HepG2 (cell line): ENCODE measurements around the gene NPEPL1. TPM values are rescaled to one million over a fixed set of nuclear protein-coding genes. Genes with fewer than 3 reads are reported as not detected.

ENCODE experiments used
- ATAC-seq: fragments of 200-7000 bp; cut with Tn5 transposase; 3 replicates; pipeline ENCODE4 v1.9.1; 2020; ENCODE audit warnings: mild to moderate bottlenecking, moderate library complexity
- BruUV-seq: library from RNA; stranded (reverse); fragments of 400-500 nt; replicated peaks from 2 replicates; lab custom pipeline; 2021; lab: Mats Ljungman, UMichigan
- CTCF ChIA-PET: fragments of 300-600 bp; formaldehyde crosslinking; extraction: SDS; loops from one replicate; lab custom pipeline; 2021; ENCODE audit warnings: low total read pairs, inconsistent platforms, low intra/inter-chr PET ratio; lab: Yijun Ruan, JAX
- POLR2A ChIA-PET: fragments of 350-600 bp; sonication (Branson Sonifier 250); formaldehyde crosslinking; loops from one replicate; lab custom pipeline; 2020; ENCODE audit warnings: antibody characterized with exemption, inconsistent platforms; lab: Yijun Ruan, JAX
- DNase-seq: peaks from one replicate; pipeline ENCODE4 v3.0.0-alpha.2; 2015; ENCODE audit warnings: low spot score
- FAIRE-seq: peaks from 3 replicates; lab custom pipeline; 2011; peaks lifted over from hg19 to GRCh38; lab: Jason Lieb, UNC
- H2AFZ ChIP-seq: one replicate; pipeline ENCODE4 v1.6.1; 2011; ENCODE audit warnings: low read length, inconsistent platforms
- H3K27ac ChIP-seq: fragments of 300-600 bp; 3 replicates; pipeline ENCODE4 v1.8.0; 2011; ENCODE audit warnings: mixed run types, mild to moderate bottlenecking, mixed read lengths, low read length, inconsistent platforms; ENCODE audit not compliant: insufficient read depth; ENCODE audit errors: extremely low read length
- H3K27me3 ChIP-seq, 2 experiments: fragments of 200-600 bp in 1 of 2; 2 replicates in 1 of 2; 3 replicates in 1 of 2; pipeline versions ENCODE4 v1.6.0 to v1.8.0; 2011; ENCODE audit warnings: low read length in 2 of 2, mild to moderate bottlenecking in 2 of 2, moderate library complexity in 2 of 2, inconsistent platforms in 1 of 2; ENCODE audit not compliant: insufficient read depth in 2 of 2, control insufficient read depth in 1 of 2
- H3K36me3 ChIP-seq, 2 experiments: fragments of 200-600 bp in 1 of 2; replicated peaks in 1 of 2; 2 replicates in 1 of 2; 3 replicates in 1 of 2; pipeline versions ENCODE4 v1.5.1 to v1.8.0; 2011; ENCODE audit warnings: low read length in 2 of 2, inconsistent platforms in 1 of 2; ENCODE audit not compliant: insufficient read depth in 2 of 2, control insufficient read depth in 1 of 2
- H3K4me1 ChIP-seq: 2 replicates; pipeline ENCODE4 v1.5.1; 2012; ENCODE audit warnings: low read length, inconsistent platforms; ENCODE audit not compliant: insufficient read depth
- H3K4me2 ChIP-seq: 2 replicates; pipeline ENCODE4 v1.6.0; 2011; ENCODE audit warnings: low read depth, low read length, inconsistent platforms
- H3K4me3 ChIP-seq, 3 experiments: fragments of 200-600 bp in 1 of 3; sonication (generic), shearing (Covaris generic) in 1 of 3; replicated peaks in 1 of 3; 2 replicates each; pipeline ENCODE4 v1.5.1; 2011 to 2016; ENCODE audit warnings: low read length in 3 of 3, inconsistent platforms in 2 of 3, low read depth in 2 of 3, mild to moderate bottlenecking in 2 of 3, control low read depth in 1 of 3, mixed read lengths in 1 of 3; ENCODE audit not compliant: insufficient read depth in 1 of 3
- H3K79me2 ChIP-seq: one replicate; pipeline ENCODE4 v1.6.1; 2011; ENCODE audit warnings: low read length, inconsistent platforms; ENCODE audit not compliant: insufficient read depth
- H3K9ac ChIP-seq: 2 replicates; pipeline ENCODE4 v1.6.0; 2011; ENCODE audit warnings: mild to moderate bottlenecking, low read depth, low read length, inconsistent platforms; ENCODE audit not compliant: insufficient read depth
- H3K9me3 ChIP-seq: 2 replicates; pipeline ENCODE4 v1.5.1; 2012; ENCODE audit warnings: mild to moderate bottlenecking, low read length
- H4K20me1 ChIP-seq: 2 replicates; pipeline ENCODE4 v1.6.0; 2011; ENCODE audit warnings: inconsistent platforms, mild to moderate bottlenecking, low read length, moderate library complexity; ENCODE audit not compliant: insufficient read depth
- AGO1 ChIP-seq: fragments of 200-400 bp; formaldehyde crosslinking; IDR thresholded peaks from 2 replicates; pipeline ENCODE4 v1.6.1; 2017; ENCODE audit warnings: mild to moderate bottlenecking, low read depth, low read length, moderate library complexity; ENCODE audit not compliant: poor library complexity, severe bottlenecking
- AGO2 ChIP-seq: fragments of 200-400 bp; formaldehyde crosslinking; optimal IDR thresholded peaks from 2 replicates; pipeline ENCODE3; 2017; ENCODE audit warnings: mild to moderate bottlenecking, low read depth, low read length, moderate library complexity
- ATF5 ChIP-seq: sonication (generic); formaldehyde crosslinking; IDR thresholded peaks from 2 replicates; pipeline ENCODE4 v1.4.0; 2020; ENCODE audit warnings: mild to moderate bottlenecking, low read depth, missing genetic modification reagents
- CTCF ChIP-seq: sonication (generic); formaldehyde crosslinking; IDR thresholded peaks from 2 replicates; pipeline ENCODE4 v1.5.0; 2020; ENCODE audit warnings: mild to moderate bottlenecking, missing genetic modification reagents, moderate library complexity
- ELF1 ChIP-seq: sonication (generic); formaldehyde crosslinking; IDR thresholded peaks from 2 replicates; pipeline ENCODE4 v1.4.0; 2020; ENCODE audit warnings: missing genetic modification reagents
- ISX ChIP-seq: sonication (generic); formaldehyde crosslinking; conservative IDR thresholded peaks from 2 replicates; pipeline ENCODE4 v1.5.0; 2020; ENCODE audit warnings: missing genetic modification reagents
- MEIS1 ChIP-seq: sonication (generic); formaldehyde crosslinking; IDR thresholded peaks from 2 replicates; pipeline ENCODE4 v1.9.0; 2021; ENCODE audit warnings: mild to moderate bottlenecking, missing genetic modification reagents, moderate library complexity, borderline replicate concordance
- NCOA2 ChIP-seq: sonication (generic); formaldehyde crosslinking; IDR thresholded peaks from 2 replicates; pipeline ENCODE4 v1.8.0; 2022; ENCODE audit warnings: inconsistent platforms
- NRL ChIP-seq: sonication (generic); formaldehyde crosslinking; IDR thresholded peaks from 2 replicates; pipeline ENCODE4 v1.5.0; 2020; ENCODE audit warnings: missing genetic modification reagents, mild to moderate bottlenecking, moderate library complexity, borderline replicate concordance
- SRY ChIP-seq: sonication (generic); formaldehyde crosslinking; IDR thresholded peaks from 2 replicates; pipeline ENCODE4 v1.8.0; 2022; ENCODE audit warnings: mild to moderate bottlenecking, missing genetic modification reagents
- TBL1XR1 ChIP-seq: fragments of 150-350 bp; IDR thresholded peaks from 2 replicates; pipeline ENCODE4 v1.6.1; 2014; ENCODE audit warnings: borderline replicate concordance, low read length; ENCODE audit not compliant: partially characterized antibody
- XRCC5 ChIP-seq: fragments of 200-400 bp; formaldehyde crosslinking; optimal IDR thresholded peaks from 2 replicates; pipeline ENCODE3; 2017; ENCODE audit warnings: mild to moderate bottlenecking, low read length
- ZFP62 ChIP-seq: sonication (generic); formaldehyde crosslinking; IDR thresholded peaks from 2 replicates; pipeline ENCODE4 v1.4.0; 2020; ENCODE audit warnings: missing genetic modification reagents
- ZNF263 ChIP-seq: sonication (generic); formaldehyde crosslinking; IDR thresholded peaks from 2 replicates; pipeline ENCODE4 v1.4.0; 2020; ENCODE audit warnings: missing genetic modification reagents
- ZNF333 ChIP-seq: sonication (generic); formaldehyde crosslinking; IDR thresholded peaks from 2 replicates; pipeline ENCODE4 v1.4.0; 2020; ENCODE audit warnings: mild to moderate bottlenecking, missing genetic modification reagents, borderline replicate concordance
- ZNF556 ChIP-seq: sonication (generic); formaldehyde crosslinking; IDR thresholded peaks from 2 replicates; pipeline ENCODE4 v1.4.0; 2020; ENCODE audit warnings: mild to moderate bottlenecking, missing genetic modification reagents, borderline replicate concordance
- ZNF780A ChIP-seq: sonication (generic); formaldehyde crosslinking; IDR thresholded peaks from 2 replicates; pipeline ENCODE4 v1.8.0; 2022; ENCODE audit warnings: mild to moderate bottlenecking, missing genetic modification reagents, moderate library complexity
- WGBS: methylation state at CpG from one replicate; pipeline ENCODE4 v1.1.6; 2017; ENCODE audit warnings: low lambda C conversion rate; 5-methylcytosine and 5-hydroxymethylcytosine counted together
- in situ Hi-C: cut with HindIII; loops from 2 replicates; pipeline ENCODE4 v1.10.0; 2017; ENCODE audit warnings: low pct_unique_long_range_greater_than_20kb; ENCODE audit not compliant: extremely low pct_ligation_motif_present
- intact Hi-C: fragments of 100-400 bp; cut with micrococcal nuclease; formaldehyde crosslinking; loops from one replicate; pipeline ENCODE4 v1.10.0; 2022; ENCODE audit not compliant: unreplicated experiment
- polyA plus RNA-seq, 8 experiments: library from polyadenylated mRNA; depleted of rRNA in 3 of 8; stranded (reverse) in 7 of 8; unstranded in 1 of 8; fragments of >200 nt; fragmentation: Illumina TruSeq in 4 of 8; extraction: Trizol in 4 of 8; gene quantifications; 2 replicates each; pipeline versions ENCODE4 v1.2.1 to v1.2.3, GENCODE V29; 2011 to 2016; ENCODE audit warnings: low read depth in 4 of 8, missing spikeins in 1 of 8, mixed read lengths in 1 of 8; ENCODE audit not compliant: insufficient read depth in 1 of 8
- total RNA-seq, 5 experiments: library from RNA; depleted of rRNA; stranded (reverse); fragments of >200 nt; fragmentation: Illumina TruSeq; extraction: Trizol; gene quantifications; 2 replicates each; pipeline ENCODE4 v1.2.3, GENCODE V29; 2016; ENCODE audit warnings: low read depth in 1 of 5
- TF ChIP-seq, protein P1 (sequence below): sonication (generic); formaldehyde crosslinking; IDR thresholded peaks from 2 replicates; pipeline ENCODE4 v1.5.0; 2020; ENCODE audit warnings: missing genetic modification reagents, mild to moderate bottlenecking, borderline replicate concordance

The NPEPL1 gene
- total and polyA plus RNA-seq, 2 of the 13 experiments (the other 11 are each of a cell fraction or from before 2014, with no cell fraction given), result 4.1 to 7.5 TPM

DNA sequence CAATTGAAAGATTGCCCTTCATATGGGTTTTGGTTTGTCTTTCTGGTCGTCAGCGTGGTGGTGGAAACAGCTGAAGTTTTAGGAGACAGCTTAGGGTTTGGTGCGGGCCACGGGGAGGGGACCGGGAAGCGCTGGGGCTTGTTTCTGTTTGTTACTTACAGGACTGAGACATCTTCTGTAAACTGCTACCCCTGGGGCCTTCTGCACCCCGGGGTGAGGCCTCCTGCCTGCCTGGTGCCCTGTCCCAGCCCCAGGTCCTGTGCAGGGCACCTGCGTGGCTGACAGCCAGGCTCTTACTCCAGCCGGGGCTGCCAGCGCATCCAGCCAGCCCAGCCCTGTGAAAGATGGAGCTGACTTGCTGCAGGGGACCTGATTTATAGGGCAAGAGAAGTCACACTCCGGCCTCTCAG lies 22.8 kb downstream of the NPEPL1 start (continued):
- TF ChIP-seq ATF5 (CRISPR knock-in tag), result no peak
- no peak for TF ChIP-seq ELF1 (CRISPR knock-in tag)
- TF ChIP-seq, all 625 proteins: peak for 0

GRCh38 chr20:58715801-58716475 lies 23.3 kb downstream of the NPEPL1 start:
- peaks cover 23% of the 10 kb centered on the region for H3K4me1 ChIP-seq
- no peaks in the 10 kb centered on the region for H3K79me2 ChIP-seq
- FAIRE-seq, result no peak
- no peak for DNase-seq
- no peaks in the 10 kb centered on the region for H3K9me3 ChIP-seq
- 91% methylated on average over 15 of the region's 18 CpGs for WGBS
- H3K4me2 ChIP-seq, result no peak overlapping the region
- CTCF ChIA-PET, result no interaction called here
- in situ Hi-C loops (no loop called here), intact Hi-C loops (no loop called here)
- POLR2A ChIA-PET, result no interaction called here
- H3K27me3 ChIP-seq, result peaks cover 2 to 14% of the 10 kb centered on the region in 2 experiments; a peak in 2 of 5 replicates
- H4K20me1 ChIP-seq, result no peaks in the 10 kb centered on the region; the same call in 1 of the 2 replicates
- no peaks in the 10 kb centered on the region for H3K36me3 ChIP-seq
- no peak overlapping the region for H3K4me3 ChIP-seq
- ATAC-seq, result peak; percentile 7
- no peak overlapping the region for H3K9ac ChIP-seq
- no TSS peak for BruUV-seq
- H2AFZ ChIP-seq, result no peak overlapping the region
- TF ChIP-seq XRCC5 (peak; percentile 20), ZNF263 (CRISPR knock-in tag) (0 out of 2 replicates have a peak, but pooled peaks have one; percentile 26), ZNF780A (CRISPR knock-in tag) (no peak), AGO2 (peak; percentile 39), ZFP62 (CRISPR knock-in tag) (no peak), ISX (CRISPR knock-in tag) (no peak), CTCF (CRISPR knock-in tag) (no peak), SRY (CRISPR knock-in tag) (no peak), ZNF556 (CRISPR knock-in tag) (no peak), ZNF333 (CRISPR knock-in tag) (no peak), AGO1 (peak; percentile 47), NRL (peak; percentile 15; the same call in 1 of the 2 replicates), NCOA2 (CRISPR knock-in tag) (no peak), TBL1XR1 (no peak), MEIS1 (CRISPR knock-in tag) (no peak)
- TF ChIP-seq, protein P1, sequence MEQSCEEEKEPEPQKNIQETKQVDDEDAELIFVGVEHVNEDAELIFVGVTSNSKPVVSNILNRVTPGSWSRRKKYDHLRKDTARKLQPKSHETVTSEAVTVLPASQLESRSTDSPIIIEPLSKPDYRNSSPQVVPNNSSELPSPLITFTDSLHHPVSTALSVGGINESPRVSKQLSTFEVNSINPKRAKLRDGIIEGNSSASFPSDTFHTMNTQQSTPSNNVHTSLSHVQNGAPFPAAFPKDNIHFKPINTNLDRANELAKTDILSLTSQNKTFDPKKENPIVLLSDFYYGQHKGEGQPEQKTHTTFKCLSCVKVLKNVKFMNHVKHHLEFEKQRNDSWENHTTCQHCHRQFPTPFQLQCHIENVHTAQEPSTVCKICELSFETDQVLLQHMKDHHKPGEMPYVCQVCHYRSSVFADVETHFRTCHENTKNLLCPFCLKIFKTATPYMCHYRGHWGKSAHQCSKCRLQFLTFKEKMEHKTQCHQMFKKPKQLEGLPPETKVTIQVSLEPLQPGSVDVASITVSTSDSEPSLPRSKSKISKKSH (CRISPR knock-in tag), result 0 out of 2 replicates have a peak, but pooled peaks have one; percentile 6
- H3K27ac ChIP-seq, result no peak overlapping the region
